Activated CD4-positive, CD25-positive, alpha-beta regulatory T cell treated with anti-CD3 and anti-CD28 coated beads, Interleukin-2, amount 50 U/mL, for 72 hours (primary cell): ENCODE measurements around the gene WAPL.
"Not testable (repeated sequence)": the region's sequence is repeated elsewhere in the genome, so short reads cannot be mapped to it uniquely, and the experiment has no call there.

Experiments used
- DNase-seq: peaks from one replicate; pipeline ENCODE4 v3.0.0; 2021

The WAPL gene, protein sequence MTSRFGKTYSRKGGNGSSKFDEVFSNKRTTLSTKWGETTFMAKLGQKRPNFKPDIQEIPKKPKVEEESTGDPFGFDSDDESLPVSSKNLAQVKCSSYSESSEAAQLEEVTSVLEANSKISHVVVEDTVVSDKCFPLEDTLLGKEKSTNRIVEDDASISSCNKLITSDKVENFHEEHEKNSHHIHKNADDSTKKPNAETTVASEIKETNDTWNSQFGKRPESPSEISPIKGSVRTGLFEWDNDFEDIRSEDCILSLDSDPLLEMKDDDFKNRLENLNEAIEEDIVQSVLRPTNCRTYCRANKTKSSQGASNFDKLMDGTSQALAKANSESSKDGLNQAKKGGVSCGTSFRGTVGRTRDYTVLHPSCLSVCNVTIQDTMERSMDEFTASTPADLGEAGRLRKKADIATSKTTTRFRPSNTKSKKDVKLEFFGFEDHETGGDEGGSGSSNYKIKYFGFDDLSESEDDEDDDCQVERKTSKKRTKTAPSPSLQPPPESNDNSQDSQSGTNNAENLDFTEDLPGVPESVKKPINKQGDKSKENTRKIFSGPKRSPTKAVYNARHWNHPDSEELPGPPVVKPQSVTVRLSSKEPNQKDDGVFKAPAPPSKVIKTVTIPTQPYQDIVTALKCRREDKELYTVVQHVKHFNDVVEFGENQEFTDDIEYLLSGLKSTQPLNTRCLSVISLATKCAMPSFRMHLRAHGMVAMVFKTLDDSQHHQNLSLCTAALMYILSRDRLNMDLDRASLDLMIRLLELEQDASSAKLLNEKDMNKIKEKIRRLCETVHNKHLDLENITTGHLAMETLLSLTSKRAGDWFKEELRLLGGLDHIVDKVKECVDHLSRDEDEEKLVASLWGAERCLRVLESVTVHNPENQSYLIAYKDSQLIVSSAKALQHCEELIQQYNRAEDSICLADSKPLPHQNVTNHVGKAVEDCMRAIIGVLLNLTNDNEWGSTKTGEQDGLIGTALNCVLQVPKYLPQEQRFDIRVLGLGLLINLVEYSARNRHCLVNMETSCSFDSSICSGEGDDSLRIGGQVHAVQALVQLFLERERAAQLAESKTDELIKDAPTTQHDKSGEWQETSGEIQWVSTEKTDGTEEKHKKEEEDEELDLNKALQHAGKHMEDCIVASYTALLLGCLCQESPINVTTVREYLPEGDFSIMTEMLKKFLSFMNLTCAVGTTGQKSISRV (N-terminal part only)

GRCh38 chr10:86521678-86522509 lies at the start of gene WAPL:
TSS of gene WAPL (minus strand) at chr10:86521792. CDS start at chr10:86518069, 3,723 bp downstream.
- DNase-seq = peak; percentile 96

- no peak for DNase-seq
These were observed 47.7 kb upstream of the WAPL start for GRCh38 chr10:86569335-86569734.

DNA sequence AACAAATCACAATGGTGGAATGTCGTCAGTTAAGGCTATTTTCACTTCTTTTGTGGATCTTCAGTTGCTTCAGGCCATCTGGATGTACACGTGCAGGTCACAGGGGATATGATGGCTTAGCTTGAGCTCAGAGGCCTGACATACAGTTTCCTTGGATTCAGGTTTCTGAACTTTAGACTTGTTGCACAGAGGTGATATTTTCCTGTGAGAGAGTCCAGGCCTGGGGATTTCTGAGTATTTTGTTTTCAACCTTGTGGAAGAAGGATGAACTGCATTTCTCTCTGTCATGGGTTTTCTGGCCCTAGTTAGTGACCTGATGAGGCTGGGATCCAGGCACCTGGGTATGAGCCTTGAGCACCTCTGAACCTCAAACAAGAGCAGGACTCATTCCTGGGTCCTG lies 44.9 kb upstream of the WAPL start:
- not testable (repeated sequence) for DNase-seq

DNA sequence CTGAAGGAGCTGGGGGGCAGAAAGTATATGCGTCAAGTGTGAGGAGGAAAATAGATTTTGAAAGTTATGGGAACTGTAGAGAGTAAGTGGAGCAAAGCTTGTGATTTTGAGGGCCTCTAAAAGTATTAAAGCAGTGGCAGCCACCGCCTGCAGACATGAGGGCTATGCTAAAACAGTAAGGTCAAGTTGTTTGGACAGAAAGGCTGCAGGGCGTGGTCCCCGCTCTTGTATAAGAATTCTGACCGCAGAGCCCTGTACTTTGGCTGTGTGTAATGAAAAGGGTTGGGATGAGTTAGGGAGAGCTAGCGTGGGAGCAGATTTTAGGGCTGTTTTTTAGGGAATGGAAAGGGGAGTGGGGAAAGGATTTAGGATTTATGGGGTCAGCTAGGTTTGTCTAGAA lies 41.7 kb upstream of the WAPL start:
- not testable (repeated sequence) for DNase-seq

DNA sequence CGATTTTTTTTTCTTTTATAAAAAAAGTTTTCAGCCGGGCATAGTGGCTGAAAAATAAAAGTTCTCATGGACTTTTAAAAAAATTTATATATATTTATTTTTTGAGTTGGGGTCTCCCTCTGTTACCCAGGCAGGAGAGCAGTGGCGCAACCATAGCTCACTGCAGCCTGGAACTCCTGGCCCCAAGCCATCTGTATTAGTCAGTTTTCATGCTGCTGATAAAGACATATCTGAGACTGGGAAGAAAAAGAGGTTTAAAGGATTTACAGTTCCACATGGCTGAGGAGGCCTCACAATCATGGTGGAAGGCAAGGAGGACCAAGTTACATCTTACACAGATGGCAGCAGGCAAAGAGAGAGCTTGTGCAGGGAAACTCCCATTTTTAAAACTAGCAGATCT lies 37.1 kb upstream of the WAPL start:
- DNase-seq = not testable (repeated sequence)

DNA sequence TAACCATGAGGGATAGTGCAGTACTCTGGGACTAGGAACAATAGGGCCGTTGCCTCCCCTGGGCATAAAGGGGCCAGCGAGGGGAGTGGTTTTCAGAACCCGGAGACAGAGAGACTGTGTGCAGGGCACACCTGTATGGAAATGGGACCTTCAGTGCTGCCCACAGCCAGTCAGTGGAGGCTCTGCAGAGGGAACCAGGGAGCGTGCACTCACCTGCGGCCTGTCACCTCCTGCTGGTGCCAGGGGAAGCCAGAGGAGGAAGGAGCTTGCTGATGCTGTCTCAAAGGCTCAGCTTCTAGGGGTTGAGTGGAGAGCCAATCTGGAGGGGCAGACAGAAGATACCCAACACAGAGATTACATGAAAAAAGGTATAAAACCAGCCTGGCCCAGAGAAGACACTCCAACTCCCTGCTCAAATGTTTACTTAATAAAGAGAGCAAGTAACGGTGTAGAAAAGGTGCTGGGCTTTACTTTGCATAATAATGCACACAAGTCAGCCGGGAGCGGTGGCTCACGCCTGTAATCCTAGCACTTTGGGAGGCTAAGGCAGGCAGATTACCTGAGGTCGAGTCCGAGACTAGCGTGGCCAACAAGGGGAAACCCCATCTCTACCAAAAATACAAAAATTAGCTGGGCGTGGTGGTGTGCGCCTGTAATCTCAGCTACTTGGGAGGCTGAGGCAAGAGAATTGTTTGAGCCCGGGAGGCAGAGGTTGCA lies 35.5 kb upstream of the WAPL start:
- DNase-seq = no peak

GRCh38 chr10:86556532-86556931 lies 34.9 kb upstream of the WAPL start:
- no peak for DNase-seq

DNA sequence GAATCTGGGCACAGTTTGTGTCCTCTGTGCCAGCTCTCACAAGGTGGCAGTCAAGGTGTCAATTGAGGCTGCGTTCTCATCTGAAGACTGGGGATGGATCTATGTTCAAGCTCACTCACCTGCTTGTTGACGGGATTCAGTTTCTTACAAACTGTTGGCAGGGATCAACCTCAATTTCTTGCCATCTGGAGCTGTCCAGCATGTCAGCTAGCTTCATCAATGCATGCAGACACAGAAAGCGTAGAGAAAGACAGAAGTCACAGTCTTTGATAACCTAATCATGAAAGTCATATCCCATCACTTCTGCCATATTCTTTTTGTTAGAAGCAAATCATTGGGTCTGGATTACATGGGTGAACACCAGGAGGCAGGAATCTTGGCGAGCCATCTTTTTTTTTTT lies 32.0 kb upstream of the WAPL start:
- no peak for DNase-seq

DNA sequence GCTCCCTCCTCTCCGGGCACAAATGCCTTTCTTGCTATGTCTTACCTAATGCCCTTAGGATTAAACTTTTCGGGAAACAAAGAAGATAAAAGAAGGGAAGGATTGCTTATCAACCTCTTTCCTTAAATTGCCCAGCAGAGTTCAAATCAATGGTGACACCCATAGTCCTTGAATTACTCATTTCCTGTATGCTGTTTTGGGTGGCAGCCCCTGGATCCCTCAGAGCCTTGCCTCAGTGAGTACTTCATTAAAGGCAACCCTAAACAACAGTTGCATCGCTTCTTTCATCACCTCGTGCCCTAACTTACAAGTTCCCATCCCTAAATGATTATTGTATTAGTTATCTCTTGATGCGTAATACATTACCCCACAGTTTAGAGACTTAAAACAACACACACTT lies 31.6 kb upstream of the WAPL start:
- no peak for DNase-seq

DNA sequence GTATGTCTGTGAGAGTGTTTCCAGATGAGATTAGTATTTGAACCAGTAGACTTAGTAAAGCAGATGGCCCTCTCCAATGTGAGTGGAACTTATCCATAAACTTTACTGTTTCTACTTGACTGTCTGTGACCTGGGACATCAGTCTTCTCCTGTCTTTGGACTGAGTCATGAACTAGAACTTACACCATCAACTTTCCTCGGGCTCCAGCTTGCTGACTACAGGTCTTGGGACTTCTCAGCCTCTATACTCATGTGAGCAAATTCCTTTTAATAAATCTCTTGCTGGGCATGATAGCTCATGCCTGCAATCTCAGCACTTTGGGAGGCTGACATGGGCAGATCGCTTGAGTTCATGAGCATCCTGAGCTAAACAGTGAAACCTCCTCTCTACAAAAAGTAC lies 25.7 kb upstream of the WAPL start:
- DNase-seq = no peak

DNA sequence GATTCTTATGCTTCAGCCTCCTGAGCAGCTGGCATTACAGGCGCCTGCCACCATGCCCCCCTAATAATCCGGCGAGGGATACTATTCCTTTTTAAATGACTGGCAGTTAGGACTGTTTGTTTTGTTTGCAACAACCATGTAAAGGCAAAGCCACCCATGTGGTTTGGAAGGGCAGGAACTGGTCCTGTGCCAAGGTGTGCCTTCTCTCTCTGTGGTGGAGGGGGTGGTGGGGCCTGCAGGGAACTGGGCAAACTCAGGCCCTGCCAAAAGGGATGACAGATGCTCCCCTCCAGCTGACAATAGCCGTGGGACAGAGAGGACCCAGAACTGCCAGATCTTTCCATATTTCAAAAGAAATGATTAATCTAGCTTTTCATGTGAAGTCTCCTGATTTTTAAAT lies 23.5 kb upstream of the WAPL start:
- no peak for DNase-seq

- no peak for DNase-seq
These were observed 18.4 kb upstream of the WAPL start for GRCh38 chr10:86540016-86540415.

DNA sequence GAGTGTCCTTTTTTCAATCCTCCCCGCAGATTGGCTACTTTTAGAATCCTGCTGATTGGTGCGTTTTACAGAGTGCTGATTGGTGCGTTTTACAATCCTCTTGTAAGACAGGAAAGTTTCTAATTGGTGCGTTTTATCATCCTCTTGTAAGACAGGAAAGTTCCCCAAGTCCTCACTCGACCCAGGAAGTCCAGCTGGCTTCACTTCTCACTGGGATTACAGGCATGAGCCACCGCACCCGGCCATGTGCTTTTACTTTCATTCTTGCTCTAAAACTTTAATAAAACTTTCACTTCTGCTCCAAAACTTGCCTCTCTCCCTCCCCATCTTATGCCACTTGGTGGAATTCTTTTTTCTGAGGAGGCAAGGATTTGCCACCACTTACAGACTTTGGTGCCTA lies 17.0 kb upstream of the WAPL start:
- DNase-seq = no peak

DNA sequence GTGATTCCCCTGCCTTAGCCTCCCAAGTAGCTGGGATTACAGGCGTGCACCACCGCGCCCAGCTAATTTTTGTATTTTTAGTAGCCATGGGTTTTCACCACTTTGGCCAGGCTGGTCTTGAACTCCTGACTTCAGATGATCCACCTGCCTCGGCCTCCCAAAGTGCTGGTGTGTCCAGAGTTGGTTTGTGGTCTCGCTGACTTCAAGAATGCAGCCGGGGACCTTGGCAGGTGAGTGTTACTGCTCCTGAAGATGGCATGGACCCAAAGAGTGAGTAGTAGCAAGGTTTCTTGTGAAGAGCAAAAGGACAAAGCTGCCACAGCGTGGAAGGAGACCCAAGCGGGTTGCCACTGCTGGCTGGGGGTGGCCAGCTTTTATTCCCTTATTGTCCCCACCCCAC lies 16.4 kb upstream of the WAPL start:
- not testable (repeated sequence) for DNase-seq

- peak; percentile 52 for DNase-seq
These were observed 14.8 kb upstream of the WAPL start for GRCh38 chr10:86536294-86536861.

- DNase-seq = peak; percentile 45
These were observed 13.7 kb upstream of the WAPL start for GRCh38 chr10:86535132-86535882.

- no peak for DNase-seq
These were observed 11.7 kb upstream of the WAPL start for GRCh38 chr10:86533328-86533727.

DNA sequence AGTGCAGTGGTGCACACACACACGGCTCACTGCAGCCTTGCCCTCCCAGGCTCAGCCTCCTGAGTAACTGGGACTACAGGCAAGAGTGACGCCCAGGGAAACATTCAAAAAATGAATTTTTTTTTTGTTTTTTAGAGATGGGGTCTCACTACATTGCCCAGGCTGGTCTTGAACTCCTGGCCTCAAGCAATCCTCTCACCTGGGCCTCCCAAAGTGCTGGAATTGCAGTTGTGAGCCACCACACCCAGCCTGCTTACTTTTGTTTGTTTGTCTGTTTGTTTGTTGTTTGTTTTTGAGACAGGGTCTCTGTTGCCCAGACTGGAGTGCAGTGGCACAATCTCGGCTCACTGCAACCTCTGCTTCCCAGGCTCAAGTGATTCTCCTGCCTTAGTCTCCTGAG lies 7.1 kb upstream of the WAPL start:
- not testable (repeated sequence) for DNase-seq

GRCh38 chr10:86526606-86527005 lies 5.0 kb upstream of the WAPL start:
- no peak for DNase-seq

- DNase-seq = not testable (repeated sequence)
These were observed 4.1 kb upstream of the WAPL start for GRCh38 chr10:86525713-86526112.
